Hypothalamus (tissue), 51 donors: ENCODE measurements around the gene FEM1B.

Experiments used
- DNase-seq, 51 donors: peaks; one replicate each; lab custom pipeline; 2025; lab: John Stamatoyannopoulos, UW

FEM1B gene

DNA sequence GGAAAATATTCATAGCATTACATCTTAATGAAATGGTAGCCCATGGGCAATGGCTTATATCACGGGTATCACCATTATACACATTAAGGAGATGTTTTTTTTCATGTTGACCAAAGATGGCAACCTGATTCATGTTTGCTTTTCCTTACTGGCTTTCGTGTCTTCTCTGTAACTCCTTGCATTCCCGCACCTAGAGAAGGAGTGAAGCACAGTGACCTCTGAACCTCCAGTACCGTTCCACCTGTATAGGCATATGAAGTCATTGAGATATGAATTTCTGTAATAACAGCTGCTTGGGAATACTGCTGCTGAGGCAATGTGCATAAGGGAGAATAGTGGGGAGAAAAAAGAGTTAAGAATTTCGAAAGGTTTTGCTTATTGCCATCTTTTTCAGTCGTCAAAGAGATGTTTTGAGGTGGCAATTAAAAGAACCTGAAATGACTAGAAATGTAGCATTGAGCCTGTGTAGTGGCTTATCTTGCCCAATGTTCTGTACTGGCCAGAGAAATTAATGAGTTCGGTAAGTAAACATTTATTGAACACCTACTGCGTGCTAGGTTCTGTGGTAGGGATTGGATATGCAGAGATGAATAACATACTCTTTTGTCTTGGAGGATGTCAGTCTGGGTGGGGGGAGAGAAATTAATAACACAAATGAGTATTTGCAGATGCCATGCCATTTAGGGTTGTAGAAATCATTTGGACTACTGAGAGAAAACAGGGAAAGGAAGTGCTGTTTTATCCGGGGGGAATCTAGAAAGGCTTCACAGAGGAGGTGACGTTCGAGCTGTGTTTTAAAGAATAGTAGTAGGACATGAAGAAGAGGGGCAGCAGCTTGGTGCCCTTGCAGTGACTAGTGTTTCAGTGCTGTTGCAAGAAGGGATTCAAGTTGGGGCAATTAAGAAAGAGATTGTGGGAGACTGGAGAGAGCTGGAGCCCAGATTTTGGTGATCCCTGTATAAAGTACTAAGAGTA is 2.5 kb downstream of the FEM1B start:
- no peak for DNase-seq

DNA sequence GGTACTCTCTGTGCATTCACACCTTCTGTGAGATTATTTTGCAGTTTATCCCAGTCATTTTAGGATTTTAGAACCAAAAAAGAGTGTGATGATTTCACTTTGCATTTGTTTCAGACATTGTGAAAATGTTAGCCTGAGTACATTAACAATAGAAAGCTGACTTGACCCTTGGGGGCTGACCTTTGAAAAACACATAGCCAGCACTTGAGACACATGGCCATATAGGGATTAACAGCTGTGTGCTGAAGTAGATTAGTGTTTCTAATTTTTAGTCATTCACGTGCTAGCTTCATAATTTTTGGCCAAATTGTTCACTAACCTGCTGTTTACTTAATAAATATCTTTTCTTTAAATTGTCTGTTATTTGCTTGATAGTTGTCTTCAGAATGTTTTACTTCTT is 3.5 kb downstream of the FEM1B start:
- no peak for DNase-seq

DNA sequence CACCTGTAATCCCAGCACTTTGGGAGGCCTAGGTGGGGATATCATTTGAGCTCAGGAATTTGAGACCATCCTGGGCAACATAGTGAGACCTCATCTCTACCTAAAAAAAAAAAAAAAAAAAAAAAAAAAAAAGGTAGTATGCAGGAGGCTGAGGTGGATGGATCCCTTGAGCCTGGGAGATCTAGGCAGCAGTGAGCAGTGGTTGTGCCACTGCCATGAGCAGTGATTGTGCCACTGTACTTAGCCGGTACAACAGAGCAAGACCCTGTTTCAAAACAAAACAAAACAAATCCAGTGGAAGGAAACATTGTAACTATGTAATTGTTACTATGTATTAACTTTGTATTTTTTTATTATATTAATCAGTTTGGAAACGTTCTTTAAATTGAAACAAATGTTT is 5.9 kb downstream of the FEM1B start:
- no peak for DNase-seq

DNA sequence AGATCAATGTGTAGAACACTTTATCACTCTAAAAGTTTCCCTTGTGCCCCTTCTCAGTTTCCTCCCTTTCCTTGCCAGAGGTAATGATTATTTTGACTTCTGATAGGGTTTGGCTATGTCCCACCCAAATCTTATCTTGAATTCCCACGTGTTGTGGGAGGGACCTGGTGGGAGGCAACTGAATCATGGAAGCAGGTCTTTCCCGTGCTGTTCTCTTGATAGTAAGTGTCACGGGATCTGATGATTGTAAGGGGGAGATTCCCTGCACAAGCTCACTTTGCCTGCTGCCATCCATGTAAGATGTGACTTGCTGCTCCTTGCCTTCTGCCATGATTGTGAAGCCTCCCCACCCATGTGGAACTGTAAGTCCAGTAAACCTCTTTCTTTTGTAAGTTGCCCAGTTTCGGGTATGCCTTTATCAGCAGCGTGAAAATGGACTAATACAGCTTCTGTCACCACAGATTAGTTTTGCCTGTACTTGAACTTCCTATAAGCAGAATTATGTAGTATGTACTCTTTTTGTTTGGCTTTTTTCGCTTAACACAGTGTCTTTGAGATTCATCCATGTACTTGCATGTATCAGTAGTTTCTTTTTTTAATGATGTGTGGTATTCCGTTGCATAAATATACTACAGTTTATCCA is 7.2 kb downstream of the FEM1B start:
- DNase-seq = no peak

DNA sequence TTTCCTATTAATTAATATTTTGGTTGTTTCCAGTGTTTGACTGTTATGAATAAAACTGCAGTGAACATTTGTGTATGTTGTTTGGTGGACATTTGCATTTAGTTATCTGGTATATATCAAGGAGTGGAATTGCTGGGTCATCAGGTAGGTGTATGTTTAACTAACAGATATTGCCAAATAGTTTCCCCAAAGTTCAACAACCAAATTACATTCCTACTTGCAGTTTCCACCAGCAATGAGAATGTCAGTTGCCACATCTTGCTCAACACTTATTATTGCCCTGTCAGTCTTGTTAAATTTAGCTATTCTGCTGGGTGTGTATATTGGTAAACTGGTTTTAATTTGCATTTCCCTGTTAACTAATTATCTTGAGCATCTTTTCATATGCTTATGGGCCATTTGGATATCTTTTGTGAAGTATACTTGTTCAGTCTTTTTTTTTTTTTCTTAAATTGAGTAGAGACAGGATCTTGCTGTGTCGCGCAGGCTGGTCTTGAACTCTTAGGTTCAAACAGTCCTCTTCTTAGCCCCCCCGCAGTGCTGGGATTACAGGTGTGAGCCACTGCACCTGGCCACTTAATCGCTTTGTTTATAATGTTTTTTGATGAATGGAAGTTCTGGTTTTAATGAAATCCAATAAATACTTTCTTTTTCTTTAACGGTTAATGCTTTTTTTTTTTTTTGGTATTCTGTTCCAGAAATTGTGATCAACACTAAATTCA is 7.9 kb downstream of the FEM1B start:
- no peak for DNase-seq

DNA sequence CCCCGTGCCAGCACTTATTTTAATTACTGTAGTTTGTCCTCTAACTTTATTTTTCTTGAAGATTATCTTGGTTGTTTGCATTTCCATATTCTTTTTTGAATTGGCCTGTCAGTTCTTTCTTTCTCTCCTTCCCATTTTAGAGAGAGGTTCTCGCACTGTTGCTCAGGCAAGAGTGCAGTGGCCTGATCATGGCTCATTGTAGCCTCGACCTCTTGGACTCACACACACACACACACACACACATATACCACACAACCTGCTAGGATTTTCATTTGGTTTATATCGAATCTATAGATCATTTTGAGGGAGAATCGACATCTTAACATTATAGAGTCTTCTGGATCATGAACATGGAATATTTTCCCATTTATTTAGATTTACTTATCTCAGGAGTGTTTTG is 8.7 kb downstream of the FEM1B start:
- DNase-seq = no peak

DNA sequence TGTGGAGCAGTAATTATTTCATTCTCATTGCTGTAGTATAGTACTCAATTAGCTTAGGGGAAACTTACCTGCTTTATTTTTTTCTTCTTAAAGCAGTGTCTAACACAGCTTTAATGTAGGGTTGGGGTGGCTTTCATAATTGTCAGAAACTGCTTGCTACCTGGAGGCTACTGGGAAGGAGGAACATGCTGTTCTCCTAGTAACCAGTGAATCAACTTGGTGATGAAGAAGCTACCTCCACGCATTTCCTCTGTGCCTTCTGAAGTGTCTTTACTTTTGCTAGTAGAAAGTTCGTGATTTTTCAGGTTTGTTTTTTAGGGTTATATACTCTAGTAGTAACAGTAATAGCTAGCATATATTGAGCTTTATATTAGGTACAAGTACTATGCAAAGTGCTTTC is 11.5 kb downstream of the FEM1B start:
- DNase-seq = peak in 1 of 51 donors; percentile 31

DNA sequence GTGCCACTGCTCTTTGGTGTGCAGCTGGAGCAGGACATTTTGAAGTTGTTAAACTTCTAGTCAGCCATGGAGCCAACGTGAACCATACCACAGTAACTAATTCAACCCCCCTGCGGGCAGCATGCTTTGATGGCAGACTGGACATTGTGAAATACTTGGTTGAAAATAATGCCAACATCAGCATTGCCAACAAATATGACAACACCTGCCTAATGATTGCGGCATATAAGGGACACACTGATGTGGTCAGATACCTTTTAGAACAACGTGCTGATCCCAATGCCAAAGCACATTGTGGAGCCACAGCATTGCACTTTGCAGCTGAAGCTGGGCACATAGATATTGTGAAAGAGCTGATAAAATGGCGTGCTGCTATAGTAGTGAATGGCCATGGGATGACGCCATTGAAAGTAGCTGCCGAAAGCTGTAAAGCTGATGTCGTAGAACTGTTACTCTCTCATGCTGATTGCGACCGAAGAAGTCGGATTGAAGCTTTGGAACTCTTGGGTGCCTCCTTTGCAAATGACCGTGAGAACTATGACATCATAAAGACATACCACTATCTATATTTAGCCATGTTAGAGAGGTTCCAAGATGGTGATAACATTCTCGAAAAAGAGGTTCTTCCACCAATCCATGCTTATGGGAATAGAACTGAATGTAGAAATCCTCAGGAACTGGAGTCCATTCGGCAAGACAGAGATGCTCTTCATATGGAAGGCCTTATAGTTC is 12.2 kb downstream of the FEM1B start:
- no peak for DNase-seq

DNA sequence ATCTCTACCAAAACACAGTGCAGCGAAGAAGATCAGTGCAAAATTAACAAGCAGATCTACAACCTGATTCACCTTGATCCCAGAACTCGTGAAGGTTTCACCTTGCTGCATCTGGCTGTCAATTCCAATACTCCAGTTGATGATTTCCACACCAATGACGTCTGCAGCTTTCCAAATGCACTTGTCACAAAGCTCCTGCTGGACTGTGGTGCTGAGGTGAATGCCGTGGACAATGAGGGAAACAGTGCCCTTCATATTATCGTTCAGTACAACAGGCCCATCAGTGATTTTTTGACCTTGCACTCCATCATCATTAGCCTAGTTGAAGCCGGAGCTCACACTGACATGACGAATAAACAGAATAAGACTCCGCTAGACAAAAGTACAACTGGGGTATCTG is 13.2 kb downstream of the FEM1B start:
- DNase-seq = no peak

DNA sequence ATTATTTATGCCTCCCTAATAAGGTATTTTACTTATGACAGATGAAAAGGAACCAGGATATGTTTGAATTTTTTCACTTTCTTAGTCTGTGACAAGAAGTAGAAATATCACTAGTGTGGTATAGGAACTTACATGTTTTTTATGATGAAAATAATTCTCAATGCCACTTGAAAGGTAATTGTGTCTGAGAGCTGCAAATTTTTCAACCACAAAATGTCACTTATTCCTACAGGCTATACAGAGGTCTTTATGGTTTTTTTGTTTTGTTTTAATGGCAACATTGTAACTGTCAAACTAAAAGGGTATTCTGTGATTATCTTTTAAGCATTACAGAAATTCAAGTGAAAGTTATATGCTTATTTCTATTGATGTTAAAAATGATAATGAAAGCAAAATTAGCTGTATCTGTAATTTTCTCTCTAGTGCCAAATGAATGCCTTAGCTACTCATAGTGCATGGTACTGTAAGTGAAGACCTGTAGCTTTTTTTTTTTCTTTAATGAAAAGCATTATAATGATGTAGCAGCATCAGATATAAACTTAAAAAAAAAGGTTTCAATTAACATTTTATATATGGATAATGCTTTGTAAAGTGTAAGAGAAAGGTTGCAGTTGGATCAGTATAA is 14.7 kb downstream of the FEM1B start:
- DNase-seq = no peak

DNA sequence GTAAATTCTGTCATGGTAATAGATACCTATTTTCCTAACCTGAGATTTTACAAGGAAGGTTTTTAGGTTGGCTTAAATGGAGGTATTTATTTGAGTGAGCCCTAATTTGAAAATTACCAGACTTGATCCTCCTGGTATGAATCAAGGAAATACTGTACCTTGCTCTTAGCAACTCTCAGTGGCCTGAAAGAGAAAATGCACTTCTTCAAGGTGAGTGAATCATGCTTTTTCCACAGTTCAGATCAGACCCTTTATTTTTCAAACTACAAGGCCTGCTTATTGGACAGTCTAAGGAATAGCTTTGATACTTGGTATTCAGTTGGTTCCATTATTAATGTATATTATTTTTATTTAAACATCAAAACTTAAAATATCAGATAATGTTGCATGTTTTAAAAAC is 15.4 kb downstream of the FEM1B start:
- DNase-seq = no peak

DNA sequence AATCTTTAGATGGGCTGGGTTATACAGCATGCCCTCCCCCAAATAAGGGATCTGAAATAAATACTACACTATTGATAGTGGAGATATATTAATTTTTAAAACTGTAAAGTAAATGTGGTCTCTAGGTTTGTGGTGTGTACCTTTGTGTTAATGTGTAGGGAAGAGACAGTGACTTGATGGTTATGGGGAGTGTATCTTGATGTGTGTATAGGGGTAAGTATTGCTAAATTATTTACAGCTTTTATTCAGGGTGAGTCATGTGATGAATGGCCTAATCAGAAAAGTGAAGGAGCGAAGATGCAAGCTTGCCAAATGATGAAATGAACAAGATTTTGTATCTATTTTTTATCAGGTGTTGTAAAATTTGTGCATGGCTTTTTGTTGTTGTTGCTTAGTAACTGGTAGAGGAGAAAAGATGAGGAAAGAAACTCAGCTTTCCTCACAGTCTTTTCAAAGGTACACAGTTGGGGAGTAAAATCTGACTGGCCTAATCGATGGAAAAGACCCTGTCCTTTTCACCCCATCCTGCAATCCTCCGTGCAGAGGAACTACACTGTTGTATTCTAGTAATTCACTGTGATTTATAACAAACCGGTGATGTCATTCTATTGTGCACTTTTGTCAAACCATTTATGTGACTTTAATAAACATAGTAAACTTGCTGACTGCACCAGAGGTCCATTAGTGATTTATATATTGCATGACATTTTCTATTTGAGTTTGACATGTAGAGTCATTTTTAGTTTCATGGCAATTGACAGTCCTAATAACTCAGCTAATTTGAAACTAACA is 17.7 kb downstream of the FEM1B start:
- DNase-seq = no peak

DNA sequence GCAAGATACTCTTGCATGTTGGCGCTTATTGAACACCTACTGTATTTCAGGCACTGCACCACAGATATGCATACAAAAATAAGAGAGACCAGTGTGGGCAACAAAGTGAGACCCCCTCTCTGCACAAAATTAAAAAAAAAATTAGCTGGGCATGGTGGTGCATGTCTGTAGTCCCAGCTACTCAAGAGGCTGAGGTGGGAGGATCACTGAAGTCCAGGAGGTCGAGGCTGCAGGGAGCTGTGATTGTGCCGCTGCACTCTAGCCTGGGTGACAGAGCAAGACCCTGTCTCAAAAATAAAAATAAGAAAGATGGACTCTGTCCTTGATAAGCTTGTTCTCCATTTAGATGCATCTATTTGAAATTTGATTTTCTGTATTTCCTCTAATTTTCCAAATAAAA is 20.8 kb downstream of the FEM1B start:
- no peak for DNase-seq

DNA sequence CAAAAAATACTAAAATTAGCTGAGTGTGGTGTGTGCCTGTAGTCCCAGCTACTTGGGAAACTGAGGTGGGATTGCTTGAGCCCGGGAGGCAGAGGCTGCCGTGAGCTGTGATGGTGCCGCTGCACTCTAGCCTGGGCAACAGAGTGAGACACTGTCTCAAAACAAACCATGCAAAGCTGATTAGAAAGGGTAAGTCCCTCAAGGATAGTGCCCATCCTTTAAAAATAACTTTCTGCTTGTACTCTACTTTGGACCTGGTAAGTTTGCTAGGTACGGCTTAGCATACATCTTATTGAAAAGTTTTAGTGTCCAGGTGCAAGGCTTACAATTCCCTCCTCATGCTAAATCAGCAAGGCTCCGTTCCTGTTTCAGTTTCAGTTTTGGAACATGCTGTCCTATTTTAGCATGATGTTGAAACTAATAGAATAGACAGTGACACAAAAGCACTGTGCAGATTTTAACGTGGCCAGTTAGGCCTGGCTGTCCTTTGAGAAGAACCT is 21.4 kb downstream of the FEM1B start:
- peak in 1 of 51 donors; percentile 20 for DNase-seq

DNA sequence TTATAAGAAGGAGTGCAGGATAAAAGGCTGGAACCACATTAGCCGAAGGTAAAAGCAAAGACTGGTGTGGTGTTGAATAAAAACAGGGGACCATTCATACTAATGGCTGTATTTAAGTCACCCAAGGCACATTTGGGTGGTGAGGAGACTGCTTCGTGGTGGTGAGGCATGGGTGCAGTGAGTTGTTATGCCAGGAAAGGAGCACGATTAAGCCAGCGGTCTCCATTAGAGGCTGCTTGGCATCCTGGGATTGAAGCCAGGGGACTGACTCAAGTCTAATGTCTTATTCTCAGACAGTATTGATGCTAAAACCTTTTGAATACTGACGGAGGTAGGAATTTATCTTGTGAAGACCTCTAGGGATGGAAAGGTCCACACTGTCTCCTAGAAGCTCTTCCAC is 21.9 kb downstream of the FEM1B start:
- DNase-seq = peak in 1 of 51 donors; percentile 25

DNA sequence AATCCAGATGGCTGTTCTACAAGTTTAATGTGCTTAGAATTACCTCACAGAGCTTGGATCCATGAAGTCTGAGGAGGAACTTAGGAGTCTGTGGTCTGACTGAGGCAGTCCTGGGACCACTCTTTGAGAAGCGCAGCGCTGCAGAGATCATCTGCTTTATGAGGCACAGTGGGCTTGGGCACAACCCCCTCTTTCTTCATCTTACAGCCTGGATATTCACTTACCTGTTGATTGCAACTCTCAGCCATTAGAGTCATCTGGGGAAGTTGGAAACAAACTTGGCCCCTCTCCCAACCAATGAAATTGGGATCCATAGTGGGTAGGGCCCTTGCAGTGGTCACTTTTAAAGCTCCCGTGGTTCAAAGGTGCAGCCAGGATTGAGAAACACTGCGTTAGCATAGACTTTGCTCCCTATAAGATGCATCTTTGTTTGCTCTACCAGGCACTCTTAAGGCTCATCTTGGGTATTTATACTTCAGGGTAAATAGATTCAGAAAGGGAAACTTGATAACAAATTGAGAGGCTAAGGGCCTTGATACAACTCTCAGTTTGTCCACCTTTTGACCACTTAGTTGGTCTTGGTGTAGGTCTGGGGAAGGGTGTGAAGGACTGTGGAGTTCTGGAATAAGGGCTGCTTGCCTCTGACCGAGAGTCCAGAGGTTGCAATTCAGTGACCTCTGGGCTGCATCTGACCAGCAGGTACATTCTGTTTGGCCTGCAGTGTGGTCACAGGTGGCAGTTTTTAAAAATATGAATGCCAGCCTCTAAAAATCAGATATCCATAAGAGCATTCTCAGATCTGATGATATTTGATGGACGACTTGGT is 22.8 kb downstream of the FEM1B start:
- no peak for DNase-seq

DNA sequence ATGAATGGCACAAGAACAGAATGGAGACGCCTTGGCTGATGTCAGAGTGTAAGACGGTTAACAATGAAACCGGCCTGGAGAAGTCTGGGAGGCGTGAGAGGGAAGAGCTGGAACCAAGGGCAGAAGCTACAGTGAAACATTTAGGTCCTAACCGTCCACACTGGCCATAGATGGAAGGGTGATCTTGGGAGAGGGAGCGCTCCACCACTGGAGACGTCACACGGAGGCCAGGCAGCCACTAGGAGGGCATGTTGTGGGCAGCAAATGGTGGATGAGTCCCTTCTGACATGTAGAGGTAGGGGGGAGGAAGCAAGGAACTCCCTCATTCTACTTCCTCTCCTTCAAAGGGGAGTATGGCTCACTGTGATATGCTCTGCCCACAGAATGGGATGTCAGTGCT is 23.8 kb downstream of the FEM1B start:
- DNase-seq = no peak

DNA sequence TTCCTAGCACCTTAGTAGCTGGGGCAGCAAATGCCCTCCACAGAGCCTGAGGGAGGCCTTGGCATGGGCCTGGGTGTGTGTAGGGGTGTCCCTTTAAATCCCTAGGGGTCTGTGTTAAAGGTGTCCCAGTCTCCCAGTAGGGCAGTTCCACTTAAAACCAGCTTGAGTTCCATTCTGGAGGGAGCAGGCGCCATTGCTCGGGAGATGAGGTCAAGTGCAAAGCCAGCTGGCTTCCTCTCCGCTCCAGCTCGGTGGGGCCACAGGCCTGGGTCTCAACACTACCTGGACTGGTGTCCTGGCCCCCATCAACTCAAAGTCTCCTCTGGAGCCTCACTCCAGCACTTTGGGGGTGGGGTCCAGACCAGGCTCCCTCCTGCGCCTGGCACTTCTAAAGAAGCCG is 25.2 kb downstream of the FEM1B start:
- no peak for DNase-seq
